T-helper 17 cell (primary cell): ENCODE data around the gene RPS14. TPM values are rescaled to one million over a fixed set of nuclear protein-coding genes. Genes with fewer than 3 reads are reported as not detected.
"Not testable (repeated sequence)": the region's sequence is repeated elsewhere in the genome, so short reads cannot be mapped to it uniquely, and the experiment has no call there.

Experiments used
- ATAC-seq: fragments of 150-1000 bp; cut with Tn5 transposase; 2 replicates; pipeline ENCODE4 v1.10.0; 2021; ENCODE audit warnings: mild to moderate bottlenecking, moderate library complexity
- DNase-seq, 3 donors: peaks; one replicate each; pipeline versions ENCODE4 v3.0.0 to v3.0.0-alpha.2; 2020 to 2021
- H3K9me3 ChIP-seq: one replicate; pipeline ENCODE4 v1.7.0; 2013; ENCODE audit warnings: low read length, mild to moderate bottlenecking; ENCODE audit not compliant: control insufficient read depth, poor library complexity, severe bottlenecking
- H3K27ac Mint-ChIP-seq: one replicate; pipeline ENCODE4 v1.8.0; 2022; ENCODE audit warnings: mild to moderate bottlenecking, moderate library complexity, mixed read lengths
- H3K27me3 Mint-ChIP-seq: one replicate; pipeline ENCODE4 v1.8.0; 2022; ENCODE audit warnings: mixed read lengths
- H3K36me3 Mint-ChIP-seq: one replicate; pipeline ENCODE4 v1.8.0; 2022; ENCODE audit warnings: low read depth, mixed read lengths
- H3K4me1 Mint-ChIP-seq: one replicate; pipeline ENCODE4 v1.8.0; 2022; ENCODE audit warnings: mild to moderate bottlenecking, mixed read lengths
- H3K4me3 Mint-ChIP-seq: one replicate; pipeline ENCODE4 v1.8.0; 2022; ENCODE audit warnings: mild to moderate bottlenecking, moderate library complexity, mixed read lengths
- total RNA-seq, 4 donors: library from RNA in 2 of 4; stranded (reverse) in 2 of 4; gene quantifications; one replicate each; pipeline ENCODE4 v1.2.3 and lab custom pipeline; 2022 to 2026

Gene RPS14
- total RNA-seq, 2 donors from 2014 or later, result 3,455 to 4,953 TPM

DNA sequence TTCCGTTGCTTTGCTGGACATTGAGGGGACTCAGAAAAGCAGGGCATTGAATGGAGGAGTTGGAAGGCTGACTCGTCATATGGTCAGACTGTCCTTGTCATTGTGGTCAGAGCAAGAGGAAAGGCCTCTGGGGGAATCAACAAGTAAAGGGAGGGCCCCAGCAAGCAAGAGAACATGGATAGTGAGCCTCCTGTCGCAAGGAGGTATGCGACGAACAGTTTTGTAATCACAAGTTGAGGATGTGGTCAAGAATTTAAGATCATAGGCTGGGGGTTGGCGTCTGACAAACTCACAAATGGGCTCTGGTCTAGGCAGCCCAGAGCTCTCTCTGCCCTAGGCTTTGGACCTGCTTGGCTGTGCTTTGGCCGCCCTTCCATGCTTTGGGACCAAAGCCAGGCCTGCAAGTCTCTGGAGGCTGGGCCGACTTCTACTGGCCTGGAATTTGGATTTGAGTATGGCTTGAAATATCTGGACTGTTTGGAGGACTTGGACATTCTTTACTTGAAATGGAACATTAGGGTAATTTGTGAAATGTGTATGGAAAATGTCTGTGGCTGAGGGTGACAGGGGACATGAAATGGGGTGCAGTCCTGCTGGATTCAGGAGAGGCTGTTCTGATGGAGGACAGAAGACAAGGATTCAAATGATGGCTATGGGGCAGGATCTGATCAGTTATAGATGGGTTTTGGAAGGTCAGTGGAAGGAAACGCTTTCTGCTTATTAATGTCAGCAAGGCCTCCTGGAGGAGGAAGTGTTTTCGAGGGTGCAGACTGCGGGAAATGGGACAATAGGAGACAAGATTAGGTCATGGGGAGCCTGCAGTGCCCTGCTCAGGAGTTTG is 39.2 kb upstream of the RPS14 start:
- peaks cover 6% of the 10 kb centered on the region for H3K36me3 Mint-ChIP-seq
- H3K27ac Mint-ChIP-seq, result no peak overlapping the region
- H3K9me3 ChIP-seq, result no peaks in the 10 kb centered on the region
- peaks cover 23% of the 10 kb centered on the region for H3K4me1 Mint-ChIP-seq
- peaks cover 48% of the 10 kb centered on the region for H3K27me3 Mint-ChIP-seq
- peak overlapping the region; percentile 9 for H3K4me3 Mint-ChIP-seq
- DNase-seq (no peak), ATAC-seq (peak; percentile 26)

DNA sequence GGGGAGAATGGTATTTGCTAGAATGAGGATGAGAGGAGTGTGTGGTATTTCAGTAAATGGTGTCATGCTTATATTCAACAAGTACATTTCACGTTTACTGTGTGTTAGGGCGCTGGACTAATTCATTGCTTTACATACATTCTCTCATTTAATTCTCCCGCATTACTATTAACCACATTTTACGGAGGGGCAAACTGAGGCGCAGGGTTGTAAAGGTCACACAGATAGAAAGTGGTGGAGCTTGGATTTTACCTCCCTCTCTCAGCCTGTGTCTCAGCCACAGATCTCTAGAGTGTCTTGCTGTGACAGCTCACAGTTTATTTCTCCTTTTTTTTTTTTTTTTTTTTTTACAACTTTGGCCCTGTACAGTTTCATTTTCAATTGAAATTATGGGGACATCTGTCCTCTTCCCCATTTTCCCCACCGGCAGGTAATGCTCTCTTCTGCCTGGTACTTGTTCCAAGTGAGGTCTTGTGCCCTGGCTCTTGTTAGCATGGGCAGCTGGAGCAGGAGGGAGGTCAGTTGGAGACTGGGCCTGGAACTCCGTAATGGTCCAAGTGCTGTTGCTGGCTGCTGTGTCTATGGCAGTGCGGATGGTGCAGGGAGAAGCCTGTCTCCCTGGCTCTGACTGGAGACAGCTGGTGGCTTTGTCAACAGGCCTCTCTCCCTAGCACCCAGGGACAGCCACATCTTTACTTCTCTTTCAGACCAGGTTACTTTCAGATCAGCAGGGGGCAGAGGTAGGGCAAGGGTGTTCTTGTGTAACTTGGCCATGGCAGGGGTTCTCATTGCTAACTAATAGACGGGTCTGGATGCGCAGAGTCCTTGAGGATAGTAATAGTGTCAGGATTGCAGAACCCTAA is 37.9 kb upstream of the RPS14 start:
- ATAC-seq (no peak), DNase-seq (no peak)
- Mint-ChIP-seq H3K27me3 (peaks cover 48% of the 10 kb centered on the region), H3K4me3 (peak overlapping the region; percentile 80), H3K36me3 (peaks cover 6% of the 10 kb centered on the region), H3K4me1 (peaks cover 23% of the 10 kb centered on the region), H3K27ac (peak overlapping the region; percentile 72)
- H3K9me3 ChIP-seq, result no peaks in the 10 kb centered on the region

DNA sequence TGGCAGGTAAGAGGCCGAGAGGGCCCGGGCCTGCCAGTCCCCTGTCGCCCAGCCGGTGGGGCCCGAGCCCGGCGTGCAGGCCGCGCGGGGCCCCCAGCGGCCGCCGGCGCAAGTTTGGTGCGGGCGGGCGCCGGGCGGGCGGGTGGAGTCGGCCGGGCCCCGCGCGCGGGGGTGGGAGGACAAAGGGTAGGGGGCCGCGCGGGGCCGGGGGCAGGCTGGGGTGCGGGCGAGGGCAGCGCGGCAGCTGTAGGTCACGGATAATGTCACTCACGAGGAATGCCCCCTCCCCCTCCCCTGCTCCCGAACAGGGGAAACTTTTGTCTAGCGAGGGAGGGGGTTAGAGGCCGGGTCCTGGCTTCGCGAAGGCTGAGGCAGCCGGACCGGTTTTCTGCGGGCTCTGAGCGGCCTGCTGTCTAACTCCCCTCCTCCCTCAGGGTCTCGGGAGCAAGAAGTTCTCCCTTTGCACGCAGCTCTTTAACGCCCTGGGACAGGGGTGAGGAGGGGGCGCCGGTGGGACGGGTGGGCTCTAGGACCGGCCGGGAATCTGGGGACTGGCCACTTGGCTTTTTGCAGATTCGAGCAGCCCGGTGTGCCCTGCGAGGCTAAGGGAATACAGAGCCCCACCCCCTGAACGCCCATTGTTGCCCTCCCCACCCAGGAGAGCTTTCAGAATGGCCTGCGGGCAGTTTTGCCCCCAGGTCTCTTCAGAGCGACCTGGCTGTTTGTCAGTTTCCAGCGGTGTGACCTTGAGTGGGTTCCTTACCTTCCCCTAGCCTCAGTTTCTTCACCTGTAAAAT is 37.1 kb upstream of the RPS14 start:
- peak; percentile 59 for ATAC-seq
- DNase-seq, result peak; percentile 20 to 35 (median 29)
- Mint-ChIP-seq H3K4me3 (peak overlapping the region; percentile 80), H3K4me1 (peaks cover 19% of the 10 kb centered on the region), H3K27me3 (peaks cover 42% of the 10 kb centered on the region), H3K36me3 (peaks cover 6% of the 10 kb centered on the region), H3K27ac (peak overlapping the region; percentile 72)
- no peaks in the 10 kb centered on the region for H3K9me3 ChIP-seq

DNA sequence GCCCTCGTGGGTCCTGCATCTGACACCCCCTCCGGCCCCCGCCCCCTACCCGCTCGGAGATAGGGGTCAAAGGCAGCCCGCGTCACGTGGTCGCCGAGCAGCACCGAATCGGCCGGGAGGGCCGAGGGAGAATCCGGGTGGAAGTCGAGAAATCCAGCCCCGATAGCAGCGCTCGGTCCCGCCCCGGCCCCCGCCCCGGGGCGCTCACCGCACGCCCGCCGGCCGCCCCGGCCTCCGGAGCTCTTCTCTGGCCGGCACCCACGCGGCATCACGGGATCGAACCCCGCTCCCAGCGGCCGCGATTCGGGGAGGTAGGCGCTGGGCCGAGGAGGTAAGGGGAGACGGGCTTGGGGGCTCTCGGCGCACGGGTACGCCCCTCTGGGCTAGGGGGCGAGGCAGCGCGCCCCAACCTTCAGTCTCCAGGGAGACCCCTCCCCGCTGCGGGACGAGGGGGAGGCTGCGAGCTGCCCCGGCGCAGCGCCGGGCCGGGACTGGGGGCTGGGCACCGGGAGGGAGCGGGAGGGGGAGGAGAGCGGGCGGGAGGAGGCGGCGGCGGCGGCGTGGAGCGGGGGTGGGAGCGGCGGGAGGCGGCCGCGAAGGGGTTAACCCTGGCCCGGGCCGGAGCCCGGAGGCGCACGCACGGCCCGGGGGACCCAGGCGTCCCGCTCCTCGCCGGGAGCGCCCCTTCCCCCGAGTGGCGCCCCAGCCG is 36.3 kb upstream of the RPS14 start:
- ATAC-seq, result peak; percentile 22
- H3K4me1 Mint-ChIP-seq, result peaks cover 17% of the 10 kb centered on the region
- H3K27me3 Mint-ChIP-seq, result peaks cover 37% of the 10 kb centered on the region
- peak; percentile 10 to 13 (median 13) for DNase-seq
- peaks cover 6% of the 10 kb centered on the region for H3K36me3 Mint-ChIP-seq
- peak overlapping the region; percentile 86 for H3K4me3 Mint-ChIP-seq
- H3K9me3 ChIP-seq, result no peaks in the 10 kb centered on the region
- no peak overlapping the region for H3K27ac Mint-ChIP-seq

DNA sequence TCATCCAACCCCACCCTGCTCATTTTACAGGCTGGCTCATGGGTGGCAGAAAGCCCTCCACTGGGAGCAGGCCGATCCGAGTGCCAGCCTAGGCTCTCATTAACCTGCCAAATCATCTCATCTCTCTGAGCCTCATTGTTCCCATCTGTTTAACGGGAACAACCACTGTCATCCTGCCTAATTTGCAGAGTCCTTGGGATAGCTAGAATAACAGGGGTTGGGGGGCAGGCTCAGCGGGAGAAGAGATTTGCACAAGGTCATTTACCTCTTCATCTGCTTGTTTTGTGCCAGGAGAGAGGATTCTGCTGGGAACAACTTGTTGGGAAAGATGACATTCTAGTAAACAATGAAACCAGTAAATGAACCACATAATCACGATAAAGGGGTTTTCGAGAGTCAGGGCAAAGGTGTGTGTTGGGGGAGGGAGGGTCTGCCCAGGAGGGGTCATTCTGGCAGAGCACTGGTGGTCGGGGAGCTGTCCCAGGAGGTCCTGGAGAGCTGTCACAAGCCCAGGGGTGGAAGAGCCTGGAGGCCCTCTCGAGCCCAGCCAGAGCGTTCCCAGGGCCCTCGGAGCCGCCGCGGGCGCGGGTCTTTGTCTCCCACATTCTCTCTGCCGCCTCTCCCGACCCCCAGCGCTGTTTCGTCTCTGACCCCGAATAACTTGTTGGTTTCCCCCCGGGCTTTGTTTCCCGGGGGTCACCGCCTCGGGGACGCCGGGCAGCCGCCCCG is 35.6 kb upstream of the RPS14 start:
- DNase-seq, result no peak
- Mint-ChIP-seq H3K36me3 (peaks cover 6% of the 10 kb centered on the region), H3K4me1 (peaks cover 17% of the 10 kb centered on the region), H3K27ac (peak overlapping the region; percentile 8), H3K4me3 (peak overlapping the region; percentile 86), H3K27me3 (peaks cover 33% of the 10 kb centered on the region)
- ATAC-seq, result no peak
- no peaks in the 10 kb centered on the region for H3K9me3 ChIP-seq

DNA sequence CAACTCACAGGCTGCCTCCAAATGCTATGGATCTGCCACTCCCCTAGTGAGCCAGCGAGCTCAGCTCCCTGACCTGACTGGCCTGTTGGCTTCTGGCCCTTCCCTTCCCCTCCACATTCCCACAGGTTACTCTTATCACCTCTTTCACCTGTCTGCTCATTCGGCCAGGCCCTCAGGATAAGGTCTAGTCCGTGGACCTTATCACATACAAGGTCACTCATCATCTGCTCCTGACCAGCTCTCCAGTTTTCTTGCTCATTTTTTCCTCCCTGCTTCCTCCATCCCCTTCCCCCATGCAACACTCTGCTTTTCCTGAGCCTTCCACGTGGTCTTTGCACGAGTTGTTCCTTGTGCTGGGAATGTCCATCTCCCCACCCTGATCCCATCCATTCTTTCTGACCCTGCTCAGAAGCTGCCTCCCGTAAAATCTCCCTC is 32.5 kb upstream of the RPS14 start:
- ATAC-seq, result no peak

DNA sequence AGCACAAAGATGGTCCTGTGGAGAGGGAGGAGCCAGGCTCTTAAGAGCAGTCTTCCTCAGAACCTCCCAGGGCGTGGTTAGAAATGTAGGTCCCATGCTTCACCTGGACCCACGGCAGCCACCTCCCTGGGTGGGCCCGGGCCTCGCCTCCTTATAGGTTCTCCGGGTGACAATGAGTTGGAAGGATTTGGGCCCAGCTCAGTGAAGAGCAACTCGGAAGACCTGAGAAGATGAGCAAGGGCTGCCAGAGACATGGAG is 32.1 kb upstream of the RPS14 start:
- H3K27ac Mint-ChIP-seq, result no peak overlapping the region
- DNase-seq (no peak), ATAC-seq (no peak)
- peaks cover 2% of the 10 kb centered on the region for H3K36me3 Mint-ChIP-seq
- peaks cover 6% of the 10 kb centered on the region for H3K4me1 Mint-ChIP-seq
- H3K27me3 Mint-ChIP-seq, result peaks cover 10% of the 10 kb centered on the region
- H3K9me3 ChIP-seq, result no peaks in the 10 kb centered on the region
- H3K4me3 Mint-ChIP-seq, result no peak overlapping the region

More for the DNA sequence above, 32.5 kb upstream of the RPS14 start:
- Mint-ChIP-seq H3K4me1 (peaks cover 7% of the 10 kb centered on the region), H3K27me3 (peaks cover 10% of the 10 kb centered on the region), H3K4me3 (no peak overlapping the region), H3K36me3 (peaks cover 2% of the 10 kb centered on the region), H3K27ac (no peak overlapping the region)
- no peak for DNase-seq
- H3K9me3 ChIP-seq, result no peaks in the 10 kb centered on the region

- no peaks in the 10 kb centered on the region for H3K9me3 ChIP-seq
- H3K27ac Mint-ChIP-seq, result no peak overlapping the region
Observed at GRCh38 chr5:150479416-150479815, 29.9 kb upstream of the RPS14 start.

GRCh38 chr5:150476568-150476967 is 27.0 kb upstream of the RPS14 start:
- H3K9me3 ChIP-seq, H3K36me3 Mint-ChIP-seq, ATAC-seq, DNase-seq, H3K27ac Mint-ChIP-seq, H3K4me3 Mint-ChIP-seq, H3K4me1 Mint-ChIP-seq: not testable (repeated sequence)
- peaks cover 12% of the 10 kb centered on the region for H3K27me3 Mint-ChIP-seq

More at GRCh38 chr5:150479416-150479815, 29.9 kb upstream of the RPS14 start:
- peaks cover 2% of the 10 kb centered on the region for H3K36me3 Mint-ChIP-seq
- peaks cover 2% of the 10 kb centered on the region for H3K4me1 Mint-ChIP-seq
- ATAC-seq (no peak), DNase-seq (no peak)
- no peak overlapping the region for H3K4me3 Mint-ChIP-seq
- H3K27me3 Mint-ChIP-seq, result peaks cover 11% of the 10 kb centered on the region

DNA sequence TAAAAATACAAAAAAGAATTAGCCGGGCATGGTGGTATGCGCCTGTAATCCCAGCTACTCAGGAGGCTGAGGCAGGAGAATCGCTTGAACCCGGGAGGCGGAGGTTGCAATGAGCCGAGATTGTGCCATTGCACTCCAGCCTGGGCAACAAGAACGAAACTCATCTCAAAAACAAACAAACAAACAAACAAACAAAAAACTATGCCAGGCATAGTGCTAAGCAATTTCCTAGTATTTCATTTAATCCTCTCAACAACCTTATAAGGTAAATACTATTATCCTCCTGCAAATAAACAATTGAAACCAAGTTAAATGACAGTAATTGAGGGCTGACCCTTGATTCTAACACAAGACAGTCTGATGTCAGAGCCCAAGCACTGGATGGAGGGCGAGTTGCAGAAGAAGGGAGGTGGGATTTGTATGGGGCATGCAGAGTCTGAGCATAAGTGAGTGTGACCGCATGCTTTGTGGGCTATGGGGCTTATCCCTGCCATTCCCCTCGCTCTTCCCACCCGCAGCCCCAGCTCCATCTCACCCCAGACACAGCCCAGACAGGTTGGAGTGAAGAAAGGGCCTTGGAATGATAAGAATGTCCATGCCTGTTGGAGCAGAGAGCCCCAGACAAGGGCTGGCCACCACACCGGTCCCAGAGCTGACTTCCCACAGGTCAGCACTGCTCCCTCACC is 24.3 kb upstream of the RPS14 start:
- no peak for ATAC-seq
- no peak overlapping the region for H3K4me3 Mint-ChIP-seq
- H3K9me3 ChIP-seq, result no peaks in the 10 kb centered on the region
- no peak overlapping the region for H3K27ac Mint-ChIP-seq
- no peaks in the 10 kb centered on the region for H3K4me1 Mint-ChIP-seq
- no peaks in the 10 kb centered on the region for H3K36me3 Mint-ChIP-seq
- peaks cover 8% of the 10 kb centered on the region for H3K27me3 Mint-ChIP-seq
- no peak for DNase-seq

DNA sequence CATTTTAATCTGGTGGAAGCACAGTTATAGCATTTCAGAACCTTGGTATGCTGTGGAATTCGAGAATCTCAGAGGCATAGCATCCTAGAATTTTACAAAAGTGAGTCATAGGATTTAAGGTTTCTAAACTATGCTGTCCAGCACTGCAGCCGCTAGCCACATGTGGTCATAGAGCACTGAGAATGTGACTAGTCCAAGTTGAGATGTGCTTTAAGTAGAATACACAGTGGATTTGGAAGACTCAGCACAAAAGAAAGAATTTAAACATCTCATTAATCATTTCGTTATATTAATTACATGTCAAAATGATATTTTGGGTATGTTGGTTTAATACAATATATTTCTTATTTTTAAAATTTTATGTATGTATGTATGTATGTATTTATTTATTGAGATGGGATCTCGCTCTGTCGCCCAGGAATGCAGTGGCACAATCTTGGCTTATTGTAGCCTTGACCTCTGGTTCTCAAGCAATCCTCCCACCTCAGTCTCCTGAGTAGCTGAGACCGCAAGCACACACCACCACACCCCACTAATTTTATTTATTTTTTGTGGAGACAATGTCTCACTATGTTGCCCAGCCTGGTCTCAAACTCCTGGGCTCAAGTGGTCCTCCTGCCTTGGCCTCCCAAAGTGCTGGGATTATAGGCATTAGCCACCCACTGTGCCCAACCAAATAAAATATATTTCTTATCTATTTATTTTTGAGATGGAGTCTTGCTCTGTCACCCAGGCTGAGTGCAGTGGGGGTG is 20.4 kb upstream of the RPS14 start:
- no peaks in the 10 kb centered on the region for H3K9me3 ChIP-seq
- Mint-ChIP-seq H3K4me3 (no peak overlapping the region), H3K4me1 (no peaks in the 10 kb centered on the region), H3K27ac (no peak overlapping the region), H3K27me3 (peaks cover 14% of the 10 kb centered on the region), H3K36me3 (no peaks in the 10 kb centered on the region)
- DNase-seq (no peak), ATAC-seq (no peak)
